ENCODE measurements around the gene TRIOBP.

The TRIOBP gene

DNA sequence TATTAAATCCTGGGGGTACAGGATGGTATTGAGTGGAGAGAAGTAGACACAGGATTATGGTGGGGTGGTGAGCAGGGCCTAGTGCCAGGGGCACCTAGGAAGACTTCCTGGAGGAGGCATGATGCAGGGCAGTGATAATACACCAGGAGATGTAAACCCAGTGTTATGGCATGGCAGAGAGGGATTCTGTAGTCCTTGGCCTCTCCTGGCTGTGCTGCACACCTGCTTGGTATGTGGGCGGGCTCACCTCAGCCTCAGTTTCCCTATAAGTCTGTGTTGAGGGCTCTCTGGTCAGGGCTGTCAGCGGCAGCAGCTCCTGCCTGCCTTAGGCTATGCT lies 36.2 kb upstream of the TRIOBP start (continued):
- TF ChIP-seq ZNF214 (tag by site-specific recombination; IDR thresholded peaks at IDR 0.05; ENCODE audit: borderline replicate concordance): no peak
- no peak for TF ChIP-seq ZNF423 (tag by site-specific recombination; IDR thresholded peaks at IDR 0.05)
- no peak for TF ChIP-seq ZNF416 (tag by site-specific recombination; IDR thresholded peaks at IDR 0.05)
- no peak for TF ChIP-seq ZFHX2 (tag by site-specific recombination; conservative IDR thresholded peaks at IDR 0.05)
- no peak for TF ChIP-seq ZNF221 (tag by site-specific recombination; IDR thresholded peaks at IDR 0.05; ENCODE audit: borderline replicate concordance)
- no peak for TF ChIP-seq ZNF629 (tag by site-specific recombination; IDR thresholded peaks at IDR 0.05)
- no peak for TF ChIP-seq ZSCAN30 (tag by site-specific recombination; IDR thresholded peaks at IDR 0.05)
- TF ChIP-seq ZNF133 (tag by site-specific recombination; IDR thresholded peaks at IDR 0.05): no peak

DNA sequence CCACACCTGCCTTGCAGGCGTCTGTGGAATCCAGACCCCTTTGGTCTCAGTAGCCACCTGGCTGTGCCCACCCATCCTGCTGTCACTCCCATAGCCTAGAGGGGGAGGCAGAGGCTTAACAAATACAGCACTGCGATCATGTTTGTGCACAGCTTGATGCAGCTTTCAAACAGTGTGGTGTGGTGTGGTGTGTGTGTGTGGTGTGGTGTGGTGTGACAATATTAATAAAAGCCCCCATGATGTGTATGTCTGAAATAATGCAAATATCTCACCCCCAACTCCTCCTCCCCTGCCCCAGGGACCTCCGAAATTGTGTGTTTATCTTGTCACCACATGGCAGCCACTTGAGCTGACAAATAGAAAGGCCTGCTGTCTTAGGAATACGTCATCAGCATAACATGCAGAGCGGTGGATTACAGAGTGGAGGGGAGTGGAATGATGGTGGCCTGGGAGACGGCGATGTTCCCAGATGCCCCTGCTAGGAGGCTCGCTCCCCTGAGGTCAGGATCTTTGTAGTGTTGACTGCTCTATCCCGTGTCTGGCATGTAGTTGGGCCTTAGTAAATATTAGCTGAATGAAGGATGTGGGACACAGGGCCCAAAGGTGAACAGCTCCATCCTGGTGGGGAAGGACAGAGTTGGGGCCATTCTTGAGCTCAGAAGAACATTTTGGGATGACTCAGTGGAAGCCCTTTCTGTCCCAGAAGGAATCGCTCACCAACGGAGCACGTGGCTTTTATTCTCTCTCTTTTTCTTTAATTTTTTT lies 35.5 kb upstream of the TRIOBP start:
- peak overlapping the region; percentile 40 for H3K27ac ChIP-seq (ENCODE audit: extremely low read depth, low read depth, low read length)
- H3K4me3 ChIP-seq (ENCODE audit: low read depth, low read length): peak overlapping the region; percentile 14
- peaks cover 3 to 26% of the 10 kb centered on the region in 2 experiments; a peak in 2 of 3 replicates for H3K36me3 ChIP-seq (ENCODE audit: control insufficient read depth in 2 of 2, insufficient read depth in 1 of 2, low read length in 2 of 2)
- ChIA-PET CTCF (interaction anchor here (0.6 to 7.0 kb wide), 11 partner anchors 9 to 1206 kb away, joined by 3 to 138 read pairs (median 4); partner anchors contain the start of gene LGALS1), POLR2A (interaction anchor here (0.6 to 6.5 kb wide), 14 partner anchors 10 to 462 kb away, joined by 3 to 85 read pairs (median 6); partner anchors contain the start of genes GCAT, GGA1, LGALS1 and NOL12)
- peaks cover 12% of the 10 kb centered on the region for H3K4me1 ChIP-seq (ENCODE audit: control insufficient read depth, insufficient read depth, low read length)
- H3K9me3 ChIP-seq (ENCODE audit: control insufficient read depth, insufficient read depth, low read depth, low read length): no peaks in the 10 kb centered on the region
- TF ChIP-seq TRIM28 (IDR thresholded peaks at IDR 0.05; ENCODE audit: borderline replicate concordance, low read length) (peak; percentile 84; the same call in 1 of the 2 replicates), ZIC2 (tag by site-specific recombination; IDR thresholded peaks at IDR 0.05) (peak; percentile 97), BCL11A (tag by site-specific recombination; IDR thresholded peaks at IDR 0.05; ENCODE audit: low read depth) (peak; percentile 44; the same call in 1 of the 2 replicates), KLF1 (tag by site-specific recombination; IDR thresholded peaks at IDR 0.05) (peak; percentile 50; the same call in 1 of the 2 replicates), KLF9 (tag by site-specific recombination; IDR thresholded peaks at IDR 0.05; ENCODE audit: low read depth) (0 out of 2 replicates have a peak, but pooled peaks have one; percentile 35), ZNF335 (tag by site-specific recombination; conservative IDR thresholded peaks at IDR 0.05) (peak; percentile 48), ZNF660 (tag by site-specific recombination; IDR thresholded peaks at IDR 0.05) (0 out of 2 replicates have a peak, but pooled peaks have one; percentile 11), ZNF837 (tag by site-specific recombination; IDR thresholded peaks at IDR 0.05) (no peak), ZNF24 (tag by site-specific recombination; IDR thresholded peaks at IDR 0.05) (0 out of 2 replicates have a peak, but pooled peaks have one; percentile 32), ZNF776 (tag by site-specific recombination; IDR thresholded peaks at IDR 0.05; ENCODE audit: borderline replicate concordance) (no peak), GLIS2 (tag by site-specific recombination; IDR thresholded peaks at IDR 0.05) (peak; percentile 77), ZNF184 (tag by site-specific recombination; IDR thresholded peaks at IDR 0.05) (no peak), HOXC10 (CRISPR knock-in tag; IDR thresholded peaks at IDR 0.05) (no peak), ZNF600 (tag by site-specific recombination; IDR thresholded peaks at IDR 0.05) (peak; percentile 92), ZNF157 (tag by site-specific recombination; IDR thresholded peaks at IDR 0.05) (no peak), ZNF629 (tag by site-specific recombination; IDR thresholded peaks at IDR 0.05) (peak; percentile 96)
- TF ChIP-seq, protein P1, sequence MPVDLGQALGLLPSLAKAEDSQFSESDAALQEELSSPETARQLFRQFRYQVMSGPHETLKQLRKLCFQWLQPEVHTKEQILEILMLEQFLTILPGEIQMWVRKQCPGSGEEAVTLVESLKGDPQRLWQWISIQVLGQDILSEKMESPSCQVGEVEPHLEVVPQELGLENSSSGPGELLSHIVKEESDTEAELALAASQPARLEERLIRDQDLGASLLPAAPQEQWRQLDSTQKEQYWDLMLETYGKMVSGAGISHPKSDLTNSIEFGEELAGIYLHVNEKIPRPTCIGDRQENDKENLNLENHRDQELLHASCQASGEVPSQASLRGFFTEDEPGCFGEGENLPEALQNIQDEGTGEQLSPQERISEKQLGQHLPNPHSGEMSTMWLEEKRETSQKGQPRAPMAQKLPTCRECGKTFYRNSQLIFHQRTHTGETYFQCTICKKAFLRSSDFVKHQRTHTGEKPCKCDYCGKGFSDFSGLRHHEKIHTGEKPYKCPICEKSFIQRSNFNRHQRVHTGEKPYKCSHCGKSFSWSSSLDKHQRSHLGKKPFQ (tag by site-specific recombination; IDR thresholded peaks at IDR 0.05): peak; percentile 69; the same call in 1 of the 2 replicates
- TF ChIP-seq, protein P2, sequence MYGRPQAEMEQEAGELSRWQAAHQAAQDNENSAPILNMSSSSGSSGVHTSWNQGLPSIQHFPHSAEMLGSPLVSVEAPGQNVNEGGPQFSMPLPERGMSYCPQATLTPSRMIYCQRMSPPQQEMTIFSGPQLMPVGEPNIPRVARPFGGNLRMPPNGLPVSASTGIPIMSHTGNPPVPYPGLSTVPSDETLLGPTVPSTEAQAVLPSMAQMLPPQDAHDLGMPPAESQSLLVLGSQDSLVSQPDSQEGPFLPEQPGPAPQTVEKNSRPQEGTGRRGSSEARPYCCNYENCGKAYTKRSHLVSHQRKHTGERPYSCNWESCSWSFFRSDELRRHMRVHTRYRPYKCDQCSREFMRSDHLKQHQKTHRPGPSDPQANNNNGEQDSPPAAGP (tag by site-specific recombination; IDR thresholded peaks at IDR 0.05): peak; percentile 83
- TF ChIP-seq, protein P3, sequence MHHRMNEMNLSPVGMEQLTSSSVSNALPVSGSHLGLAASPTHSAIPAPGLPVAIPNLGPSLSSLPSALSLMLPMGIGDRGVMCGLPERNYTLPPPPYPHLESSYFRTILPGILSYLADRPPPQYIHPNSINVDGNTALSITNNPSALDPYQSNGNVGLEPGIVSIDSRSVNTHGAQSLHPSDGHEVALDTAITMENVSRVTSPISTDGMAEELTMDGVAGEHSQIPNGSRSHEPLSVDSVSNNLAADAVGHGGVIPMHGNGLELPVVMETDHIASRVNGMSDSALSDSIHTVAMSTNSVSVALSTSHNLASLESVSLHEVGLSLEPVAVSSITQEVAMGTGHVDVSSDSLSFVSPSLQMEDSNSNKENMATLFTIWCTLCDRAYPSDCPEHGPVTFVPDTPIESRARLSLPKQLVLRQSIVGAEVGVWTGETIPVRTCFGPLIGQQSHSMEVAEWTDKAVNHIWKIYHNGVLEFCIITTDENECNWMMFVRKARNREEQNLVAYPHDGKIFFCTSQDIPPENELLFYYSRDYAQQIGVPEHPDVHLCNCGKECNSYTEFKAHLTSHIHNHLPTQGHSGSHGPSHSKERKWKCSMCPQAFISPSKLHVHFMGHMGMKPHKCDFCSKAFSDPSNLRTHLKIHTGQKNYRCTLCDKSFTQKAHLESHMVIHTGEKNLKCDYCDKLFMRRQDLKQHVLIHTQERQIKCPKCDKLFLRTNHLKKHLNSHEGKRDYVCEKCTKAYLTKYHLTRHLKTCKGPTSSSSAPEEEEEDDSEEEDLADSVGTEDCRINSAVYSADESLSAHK (tag by site-specific recombination; IDR thresholded peaks at IDR 0.05): 0 out of 2 replicates have a peak, but pooled peaks have one; percentile 28
- TF ChIP-seq, protein P4, sequence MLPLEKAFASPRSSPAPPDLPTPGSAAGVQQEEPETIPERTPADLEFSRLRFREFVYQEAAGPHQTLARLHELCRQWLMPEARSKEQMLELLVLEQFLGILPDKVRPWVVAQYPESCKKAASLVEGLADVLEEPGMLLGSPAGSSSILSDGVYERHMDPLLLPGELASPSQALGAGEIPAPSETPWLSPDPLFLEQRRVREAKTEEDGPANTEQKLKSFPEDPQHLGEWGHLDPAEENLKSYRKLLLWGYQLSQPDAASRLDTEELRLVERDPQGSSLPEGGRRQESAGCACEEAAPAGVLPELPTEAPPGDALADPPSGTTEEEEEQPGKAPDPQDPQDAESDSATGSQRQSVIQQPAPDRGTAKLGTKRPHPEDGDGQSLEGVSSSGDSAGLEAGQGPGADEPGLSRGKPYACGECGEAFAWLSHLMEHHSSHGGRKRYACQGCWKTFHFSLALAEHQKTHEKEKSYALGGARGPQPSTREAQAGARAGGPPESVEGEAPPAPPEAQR (tag by site-specific recombination; IDR thresholded peaks at IDR 0.05): no peak
- TF ChIP-seq, protein P5, sequence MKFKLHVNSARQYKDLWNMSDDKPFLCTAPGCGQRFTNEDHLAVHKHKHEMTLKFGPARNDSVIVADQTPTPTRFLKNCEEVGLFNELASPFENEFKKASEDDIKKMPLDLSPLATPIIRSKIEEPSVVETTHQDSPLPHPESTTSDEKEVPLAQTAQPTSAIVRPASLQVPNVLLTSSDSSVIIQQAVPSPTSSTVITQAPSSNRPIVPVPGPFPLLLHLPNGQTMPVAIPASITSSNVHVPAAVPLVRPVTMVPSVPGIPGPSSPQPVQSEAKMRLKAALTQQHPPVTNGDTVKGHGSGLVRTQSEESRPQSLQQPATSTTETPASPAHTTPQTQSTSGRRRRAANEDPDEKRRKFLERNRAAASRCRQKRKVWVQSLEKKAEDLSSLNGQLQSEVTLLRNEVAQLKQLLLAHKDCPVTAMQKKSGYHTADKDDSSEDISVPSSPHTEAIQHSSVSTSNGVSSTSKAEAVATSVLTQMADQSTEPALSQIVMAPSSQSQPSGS (tag by site-specific recombination; IDR thresholded peaks at IDR 0.05; ENCODE audit: low read depth): peak; percentile 99

Data from HEK293 (cell line).